H9 (cell line): ENCODE results near the gene IQSEC1. TPM values are rescaled to one million over a fixed set of nuclear protein-coding genes. Genes with fewer than 3 reads are reported as not detected.

Experiments
- DNase-seq: peaks from one replicate; pipeline ENCODE4 v3.0.0-alpha.2; 2017
- H2AFZ ChIP-seq: one replicate; pipeline ENCODE4 v1.6.1; 2013; ENCODE audit warnings: mild to moderate bottlenecking, low read length, control low read depth, moderate library complexity
- H2AK5ac ChIP-seq: 2 replicates; pipeline ENCODE4 v1.6.1; 2013; ENCODE audit warnings: low read length, control low read depth, mixed read lengths; ENCODE audit not compliant: insufficient read length
- H2BK120ac ChIP-seq: one replicate; pipeline ENCODE4 v1.6.1; 2013; ENCODE audit warnings: low read depth, mild to moderate bottlenecking, low read length, control low read depth, inconsistent platforms; ENCODE audit not compliant: poor library complexity, severe bottlenecking
- H2BK12ac ChIP-seq: 2 replicates; pipeline ENCODE4 v1.6.1; 2013; ENCODE audit warnings: low read length, control low read depth, mixed read lengths, low read depth; ENCODE audit not compliant: insufficient read length
- H2BK15ac ChIP-seq: 2 replicates; pipeline ENCODE4 v1.6.1; 2013; ENCODE audit warnings: low read depth, low read length, control low read depth
- H2BK20ac ChIP-seq: one replicate; pipeline ENCODE4 v1.6.1; 2013; ENCODE audit warnings: low read depth, mild to moderate bottlenecking, low read length, control low read depth, inconsistent platforms; ENCODE audit not compliant: poor library complexity, severe bottlenecking
- H2BK5ac ChIP-seq: 2 replicates; pipeline ENCODE4 v1.6.1; 2013; ENCODE audit warnings: low read length, control low read depth, mixed read lengths; ENCODE audit not compliant: insufficient read length
- H3K14ac ChIP-seq: 2 replicates; pipeline ENCODE4 v1.6.1; 2013; ENCODE audit warnings: low read length, control low read depth; ENCODE audit not compliant: insufficient read depth
- H3K18ac ChIP-seq: 2 replicates; pipeline ENCODE4 v1.6.1; 2013; ENCODE audit warnings: low read depth, mild to moderate bottlenecking, mixed read lengths, low read length, control low read depth; ENCODE audit not compliant: insufficient read length
- H3K23ac ChIP-seq: 2 replicates; pipeline ENCODE4 v1.6.1; 2013; ENCODE audit warnings: low read length, control low read depth, mixed read lengths, low read depth; ENCODE audit not compliant: insufficient read length
- H3K23me2 ChIP-seq: 2 replicates; pipeline ENCODE4 v1.6.1; 2013; ENCODE audit warnings: low read depth, mild to moderate bottlenecking, mixed read lengths, low read length, control low read depth; ENCODE audit not compliant: insufficient read length, poor library complexity, severe bottlenecking
- H3K27ac ChIP-seq: 2 replicates; pipeline ENCODE4 v1.5.1; 2013; ENCODE audit warnings: low read length, control low read depth, mixed read lengths, low read depth; ENCODE audit not compliant: insufficient read length
- H3K27me3 ChIP-seq: 2 replicates; pipeline ENCODE4 v1.6.1; 2013; ENCODE audit warnings: low read length, control low read depth, inconsistent platforms; ENCODE audit not compliant: insufficient read depth
- H3K4ac ChIP-seq: 2 replicates; pipeline ENCODE4 v1.6.1; 2013; ENCODE audit warnings: low read depth, mild to moderate bottlenecking, control low read depth, inconsistent platforms, low read length, moderate library complexity
- H3K4me1 ChIP-seq: 2 replicates; pipeline ENCODE4 v1.6.1; 2013; ENCODE audit warnings: low read length, control low read depth, inconsistent platforms; ENCODE audit not compliant: insufficient read depth
- H3K4me2 ChIP-seq: 2 replicates; pipeline ENCODE4 v1.6.1; 2013; ENCODE audit warnings: low read length, control low read depth, mixed read lengths; ENCODE audit not compliant: insufficient read length, insufficient read depth
- H3K56ac ChIP-seq: 2 replicates; pipeline ENCODE4 v1.6.1; 2013; ENCODE audit warnings: low read depth, mild to moderate bottlenecking, mixed read lengths, low read length, control low read depth; ENCODE audit not compliant: insufficient read length
- H3K79me1 ChIP-seq: 2 replicates; pipeline ENCODE4 v1.6.1; 2013; ENCODE audit warnings: low read depth, mild to moderate bottlenecking, moderate library complexity, low read length, control low read depth, inconsistent platforms; ENCODE audit not compliant: insufficient read depth, poor library complexity, severe bottlenecking
- H3K79me2 ChIP-seq: 2 replicates; pipeline ENCODE4 v1.6.1; 2013; ENCODE audit warnings: low read length, control low read depth, inconsistent platforms; ENCODE audit not compliant: insufficient read depth
- H3K9ac ChIP-seq: 2 replicates; pipeline ENCODE4 v1.6.1; 2013; ENCODE audit warnings: low read length, control low read depth, mixed read lengths; ENCODE audit not compliant: insufficient read length; ENCODE audit errors: extremely low read depth
- H3K9me3 ChIP-seq: one replicate; pipeline ENCODE4 v1.6.1; 2013; ENCODE audit warnings: low read depth, low read length, inconsistent platforms; ENCODE audit not compliant: control insufficient read depth
- H3T11ph ChIP-seq: one replicate; pipeline ENCODE4 v1.6.1; 2013; ENCODE audit warnings: mild to moderate bottlenecking, low read length, control low read depth, inconsistent platforms
- H4K20me1 ChIP-seq: one replicate; pipeline ENCODE4 v1.6.1; 2013; ENCODE audit not compliant: control insufficient read depth, insufficient read length, insufficient read depth
- H4K5ac ChIP-seq: 2 replicates; pipeline ENCODE4 v1.6.1; 2013; ENCODE audit warnings: low read depth, mild to moderate bottlenecking, mixed read lengths, low read length, control low read depth; ENCODE audit not compliant: insufficient read length
- H4K8ac ChIP-seq: replicated peaks from 2 replicates; pipeline ENCODE4 v1.6.1; 2013; ENCODE audit warnings: low read length, control low read depth, mixed read lengths, low read depth; ENCODE audit not compliant: insufficient read length
- H4K91ac ChIP-seq: 2 replicates; pipeline ENCODE4 v1.6.1; 2013; ENCODE audit warnings: low read depth, mild to moderate bottlenecking, moderate library complexity, mixed read lengths, low read length, control low read depth; ENCODE audit not compliant: insufficient read length
- H3K27ac Mint-ChIP-seq, 3 experiments: 2 replicates in 2 of 3; 3 replicates in 1 of 3; pipeline ENCODE4 v1.8.0; 2020 to 2021; ENCODE audit warnings: mixed read lengths in 3 of 3, mild to moderate bottlenecking in 1 of 3, moderate library complexity in 1 of 3
- H3K27me3 Mint-ChIP-seq: 2 replicates; pipeline ENCODE4 v1.8.0; 2021; ENCODE audit warnings: low read depth, mild to moderate bottlenecking, moderate library complexity, mixed read lengths
- H3K36me3 Mint-ChIP-seq, 3 experiments: 2 replicates in 2 of 3; 3 replicates in 1 of 3; pipeline ENCODE4 v1.8.0; 2020 to 2021; ENCODE audit warnings: low read depth in 3 of 3, mixed read lengths in 3 of 3; ENCODE audit not compliant: insufficient read depth in 1 of 3
- H3K4me1 Mint-ChIP-seq, 2 experiments: 2 replicates each; pipeline ENCODE4 v1.8.0; 2020; ENCODE audit warnings: mixed read lengths in 2 of 2
- H3K4me3 Mint-ChIP-seq, 2 experiments: 2 replicates in 1 of 2; 3 replicates in 1 of 2; pipeline ENCODE4 v1.8.0; 2020 to 2021; ENCODE audit warnings: mild to moderate bottlenecking in 2 of 2, mixed read lengths in 2 of 2, moderate library complexity in 1 of 2
- H3K9me3 Mint-ChIP-seq, 2 experiments: 2 replicates in 1 of 2; 3 replicates in 1 of 2; pipeline ENCODE4 v1.8.0; 2020; ENCODE audit warnings: mild to moderate bottlenecking in 2 of 2, mixed read lengths in 2 of 2, moderate library complexity in 1 of 2
- whole genome bisulfite sequencing: extraction: QIAGEN DNeasy Blood & Tissue Kit; methylation state at CpG from one replicate; pipeline ENCODE4 v1.1.7; 2013; ENCODE audit warnings: missing lambda C conversion rate, low lambda C conversion rate, mixed read lengths; ENCODE audit not compliant: insufficient read length; ENCODE audit errors: extremely low coverage; 5-methylcytosine and 5-hydroxymethylcytosine counted together
- total RNA-seq: library from RNA; stranded (reverse); gene quantifications from 2 replicates; pipeline ENCODE4 v1.2.1, GENCODE V29; 2021
- TF ChIP-seq, protein P1 (sequence below): fragments of 200-600 bp; sonication (generic); conservative IDR thresholded peaks from 3 replicates; pipeline ENCODE4 v1.8.0; 2021; ENCODE audit warnings: antibody characterized with exemption, mild to moderate bottlenecking

Gene IQSEC1
- total RNA-seq, 1 experiment from 2014 or later = 19.1 TPM

DNA sequence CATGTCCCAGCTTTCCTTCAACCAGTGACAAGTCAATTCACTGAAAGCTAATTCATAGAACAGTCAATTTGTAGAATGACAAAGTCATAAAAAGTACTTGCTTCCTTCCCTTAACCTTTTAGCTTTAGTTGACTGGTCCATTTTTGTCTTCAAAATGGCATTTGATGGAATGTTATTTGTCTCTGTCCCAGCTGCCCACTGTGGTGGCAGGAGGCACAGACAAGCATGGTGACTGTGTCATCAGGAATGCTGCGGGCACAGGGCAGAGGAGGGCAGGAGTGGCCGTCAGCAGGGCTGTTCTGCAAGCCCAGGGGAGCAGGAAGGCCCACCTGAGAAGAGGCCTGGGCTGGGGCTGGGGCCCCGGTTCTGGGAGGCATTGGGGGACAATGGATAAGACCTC lies 10.0 kb downstream of the IQSEC1 start:
- H3K9me3 Mint-ChIP-seq = no peaks in the 10 kb centered on the region
- no peak overlapping the region for H3T11ph ChIP-seq
- TF ChIP-seq, protein P1, sequence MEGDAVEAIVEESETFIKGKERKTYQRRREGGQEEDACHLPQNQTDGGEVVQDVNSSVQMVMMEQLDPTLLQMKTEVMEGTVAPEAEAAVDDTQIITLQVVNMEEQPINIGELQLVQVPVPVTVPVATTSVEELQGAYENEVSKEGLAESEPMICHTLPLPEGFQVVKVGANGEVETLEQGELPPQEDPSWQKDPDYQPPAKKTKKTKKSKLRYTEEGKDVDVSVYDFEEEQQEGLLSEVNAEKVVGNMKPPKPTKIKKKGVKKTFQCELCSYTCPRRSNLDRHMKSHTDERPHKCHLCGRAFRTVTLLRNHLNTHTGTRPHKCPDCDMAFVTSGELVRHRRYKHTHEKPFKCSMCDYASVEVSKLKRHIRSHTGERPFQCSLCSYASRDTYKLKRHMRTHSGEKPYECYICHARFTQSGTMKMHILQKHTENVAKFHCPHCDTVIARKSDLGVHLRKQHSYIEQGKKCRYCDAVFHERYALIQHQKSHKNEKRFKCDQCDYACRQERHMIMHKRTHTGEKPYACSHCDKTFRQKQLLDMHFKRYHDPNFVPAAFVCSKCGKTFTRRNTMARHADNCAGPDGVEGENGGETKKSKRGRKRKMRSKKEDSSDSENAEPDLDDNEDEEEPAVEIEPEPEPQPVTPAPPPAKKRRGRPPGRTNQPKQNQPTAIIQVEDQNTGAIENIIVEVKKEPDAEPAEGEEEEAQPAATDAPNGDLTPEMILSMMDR = no peak
- no peak overlapping the region for H2BK15ac ChIP-seq
- no peak overlapping the region for H3K4ac ChIP-seq
- H2AK5ac ChIP-seq = no peak overlapping the region
- H4K91ac ChIP-seq = no peak overlapping the region
- no peak overlapping the region for H4K5ac ChIP-seq
- H3K14ac ChIP-seq = no peak overlapping the region
- no peaks in the 10 kb centered on the region; the same call in 1 of the 2 replicates for H3K27me3 ChIP-seq
- no peak overlapping the region for H3K23ac ChIP-seq
- H3K4me2 ChIP-seq = no peak overlapping the region
- no peaks in the 10 kb centered on the region; a peak in 1 of 7 replicates for H3K36me3 Mint-ChIP-seq
- no peak overlapping the region for H3K56ac ChIP-seq
- H4K8ac ChIP-seq = no peak overlapping the region
- H2BK120ac ChIP-seq = no peak overlapping the region
- H2BK5ac ChIP-seq = no peak overlapping the region
- H3K4me3 Mint-ChIP-seq = no peak overlapping the region
- no peak for DNase-seq
- no peak overlapping the region for H2BK20ac ChIP-seq
- H3K79me1 ChIP-seq = no peaks in the 10 kb centered on the region
- no peaks in the 10 kb centered on the region for H3K27me3 Mint-ChIP-seq
- no peak overlapping the region for H3K27ac Mint-ChIP-seq
- no peak overlapping the region for H2AFZ ChIP-seq
- no peaks in the 10 kb centered on the region for H3K79me2 ChIP-seq
- no peaks in the 10 kb centered on the region for H4K20me1 ChIP-seq
- H3K4me1 ChIP-seq = no peaks in the 10 kb centered on the region
- no peaks in the 10 kb centered on the region for H3K9me3 ChIP-seq
- H2BK12ac ChIP-seq = no peak overlapping the region
- no peak overlapping the region for H3K27ac ChIP-seq
- H3K9ac ChIP-seq = no peak overlapping the region
- H3K23me2 ChIP-seq = no peaks in the 10 kb centered on the region
- no CpG with 5 or more reads among the region's 3 CpGs for WGBS
- H3K18ac ChIP-seq = no peak overlapping the region
- peaks cover 0 to 2% of the 10 kb centered on the region in 2 experiments; a peak in 1 of 4 replicates for H3K4me1 Mint-ChIP-seq
